ENCODE data around the gene MLLT6.

Gene MLLT6

DNA sequence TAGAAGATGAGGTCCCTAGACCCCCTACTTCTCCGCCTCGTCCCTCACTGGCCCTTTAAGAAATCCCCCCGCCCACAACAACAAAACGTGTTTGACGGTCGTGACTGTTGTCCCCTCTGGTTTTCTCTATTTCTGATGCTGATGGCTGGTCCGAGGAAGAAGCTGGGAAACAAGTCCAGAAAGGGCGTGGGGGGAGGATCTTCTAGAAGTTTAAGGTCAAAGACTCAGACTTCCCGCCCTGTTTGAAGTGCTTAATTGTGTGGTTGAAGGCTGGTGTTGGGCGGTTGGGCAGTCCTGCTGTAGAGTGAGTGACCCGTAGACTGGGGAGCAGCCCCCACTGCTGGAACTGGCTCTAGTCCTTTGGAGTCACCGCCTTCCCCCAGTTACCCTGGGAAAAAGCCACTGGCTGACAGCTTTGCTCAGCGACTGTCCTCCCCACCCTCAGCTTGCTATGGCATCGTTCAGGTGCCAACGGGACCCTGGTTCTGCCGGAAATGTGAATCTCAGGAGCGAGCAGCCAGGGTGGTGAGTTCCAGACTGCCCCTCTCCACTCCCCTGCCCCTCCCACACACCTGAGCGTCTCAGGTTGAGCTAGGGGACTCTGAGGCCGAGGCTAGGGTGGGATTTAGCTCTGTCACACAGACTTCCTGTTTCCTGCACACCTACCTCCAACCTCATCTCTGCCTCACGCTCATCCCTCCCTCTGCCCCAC, 1.6 kb downstream of the MLLT6 start:
- DNase-seq = peak in 2 of 58 donors; percentile 18 to 27

DNA sequence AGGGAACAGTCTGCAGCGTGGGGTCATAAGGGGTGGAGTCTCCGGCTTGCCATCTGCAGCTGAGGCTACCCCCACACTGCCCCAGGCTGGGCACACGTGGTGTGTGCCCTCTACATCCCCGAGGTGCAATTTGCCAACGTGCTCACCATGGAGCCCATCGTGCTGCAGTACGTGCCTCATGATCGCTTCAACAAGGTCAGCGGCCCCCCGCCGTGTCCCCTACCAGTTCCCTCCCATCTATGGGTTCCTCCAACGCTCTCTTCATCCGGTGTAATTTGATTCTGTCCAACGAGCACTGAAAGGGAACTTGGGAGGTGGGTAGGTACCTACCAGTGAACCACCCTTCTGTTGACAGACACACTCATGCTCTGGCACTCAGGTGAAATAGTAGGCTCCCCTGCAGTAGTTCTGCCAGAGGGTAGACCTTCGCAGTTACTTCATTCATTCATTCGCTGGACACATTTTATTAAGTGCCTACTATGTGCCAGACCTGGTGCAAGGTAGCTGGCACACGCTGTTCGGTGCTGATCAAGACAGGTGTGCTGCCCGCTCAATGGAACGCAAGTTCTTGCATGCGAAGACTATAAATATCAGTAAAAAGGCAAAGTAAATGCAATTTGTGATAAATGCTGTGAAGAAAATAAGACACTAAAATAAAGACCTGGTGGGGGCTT, 2.7 kb downstream of the MLLT6 start:
- DNase-seq = no peak

DNA sequence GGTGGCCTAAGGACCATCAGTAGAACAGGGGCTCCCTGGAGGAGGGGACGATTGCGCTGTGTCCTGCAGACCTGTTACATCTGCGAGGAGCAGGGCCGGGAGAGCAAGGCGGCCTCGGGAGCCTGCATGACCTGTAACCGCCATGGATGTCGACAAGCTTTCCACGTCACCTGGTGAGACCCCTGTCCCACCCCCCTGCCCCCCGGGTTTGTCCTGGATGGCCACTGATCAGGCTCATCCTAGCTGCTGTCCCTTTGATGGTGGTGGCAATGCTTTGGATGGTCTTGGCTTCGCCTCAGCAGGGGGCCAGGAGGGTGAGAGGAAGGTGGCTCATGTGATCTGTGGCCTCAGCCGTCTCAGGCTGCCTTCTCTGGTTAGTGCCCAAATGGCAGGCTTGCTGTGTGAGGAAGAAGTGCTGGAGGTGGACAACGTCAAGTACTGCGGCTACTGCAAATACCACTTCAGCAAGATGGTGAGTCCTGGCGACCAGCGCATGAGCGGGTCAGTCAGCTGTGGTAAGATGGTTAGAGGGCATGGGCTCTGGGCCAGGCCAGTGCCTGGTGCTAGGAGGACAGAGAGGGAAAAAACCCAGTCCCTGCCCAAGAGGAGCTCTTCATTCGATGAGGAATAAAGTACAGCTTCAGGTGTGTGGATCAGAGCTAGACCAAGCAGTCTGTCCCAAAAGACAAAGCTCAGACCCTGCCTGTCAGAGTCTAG, 4.2 kb downstream of the MLLT6 start:
- DNase-seq = no peak

DNA sequence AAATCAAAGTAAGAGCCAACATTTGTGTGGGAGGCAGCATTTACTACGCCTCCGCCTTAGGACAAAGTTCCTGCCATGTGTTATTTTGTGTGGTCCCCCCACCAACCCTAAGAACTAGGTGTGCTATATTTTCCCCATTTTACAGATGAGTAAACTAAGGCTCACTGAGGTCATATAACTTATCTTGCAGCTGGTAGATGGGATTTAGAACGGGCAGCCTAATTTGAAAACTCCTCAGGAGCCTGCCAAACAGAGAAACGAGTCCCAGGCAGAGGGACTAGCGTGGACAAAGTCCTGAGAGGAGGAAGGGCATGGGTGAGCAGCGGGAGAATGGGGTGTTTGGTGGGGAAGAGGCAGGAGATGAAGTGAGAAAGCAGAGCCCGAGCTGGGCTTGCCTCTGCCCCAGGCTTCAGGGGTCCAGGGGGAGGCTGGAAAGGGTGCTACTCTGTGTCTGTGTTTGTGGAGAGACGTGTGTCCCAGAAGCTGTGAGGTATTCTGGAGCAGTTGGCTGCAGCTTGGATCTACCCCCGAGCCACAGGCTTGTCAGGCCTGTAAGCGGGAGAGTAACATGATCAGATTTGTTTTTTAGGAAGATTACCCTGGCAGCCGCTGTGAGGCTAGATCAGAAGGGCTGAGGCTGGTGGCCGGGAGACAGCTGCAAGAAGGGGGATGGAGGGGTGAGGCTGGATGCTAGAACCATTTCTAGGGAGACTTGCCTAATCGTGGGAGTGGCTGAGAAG, 5.0 kb downstream of the MLLT6 start:
- DNase-seq = no peak

DNA sequence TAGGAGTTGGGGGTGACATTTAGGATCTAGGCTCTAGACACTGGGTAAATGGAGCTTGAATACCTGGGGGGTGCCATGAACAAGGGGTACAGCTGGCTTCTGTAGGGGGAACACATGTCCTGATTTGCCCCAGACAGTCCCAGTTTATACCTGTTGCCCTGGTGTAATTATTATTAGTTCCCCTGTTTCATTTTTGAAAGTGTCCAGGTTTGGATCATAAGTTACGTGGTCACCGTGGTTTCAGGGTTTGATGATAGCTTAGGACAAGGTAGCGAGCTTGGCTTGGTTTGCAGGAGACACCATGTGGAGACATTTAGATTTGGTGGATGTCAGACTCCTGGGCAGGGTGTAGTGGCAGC, 5.5 kb downstream of the MLLT6 start:
- DNase-seq = no peak

DNA sequence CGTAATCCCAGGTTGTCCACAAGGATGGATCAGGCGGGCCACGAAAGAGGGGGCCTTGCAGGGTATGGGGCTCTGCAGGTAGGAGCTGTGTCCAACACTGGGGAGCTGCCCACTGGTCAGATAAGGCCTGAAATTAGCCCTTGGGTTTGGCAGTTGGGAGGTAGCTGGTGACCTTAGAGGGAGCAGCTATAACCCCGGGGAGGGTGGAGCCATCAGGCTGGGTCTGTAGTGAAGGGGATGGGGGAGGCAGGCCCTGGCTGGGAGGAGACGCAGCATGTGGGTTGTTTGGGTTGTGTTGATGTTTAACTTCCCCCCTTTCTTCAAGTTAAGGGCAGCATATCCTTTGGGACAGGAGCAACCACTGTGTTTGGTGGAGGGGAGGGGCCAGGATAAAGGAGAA, 5.9 kb downstream of the MLLT6 start:
- DNase-seq = no peak

DNA sequence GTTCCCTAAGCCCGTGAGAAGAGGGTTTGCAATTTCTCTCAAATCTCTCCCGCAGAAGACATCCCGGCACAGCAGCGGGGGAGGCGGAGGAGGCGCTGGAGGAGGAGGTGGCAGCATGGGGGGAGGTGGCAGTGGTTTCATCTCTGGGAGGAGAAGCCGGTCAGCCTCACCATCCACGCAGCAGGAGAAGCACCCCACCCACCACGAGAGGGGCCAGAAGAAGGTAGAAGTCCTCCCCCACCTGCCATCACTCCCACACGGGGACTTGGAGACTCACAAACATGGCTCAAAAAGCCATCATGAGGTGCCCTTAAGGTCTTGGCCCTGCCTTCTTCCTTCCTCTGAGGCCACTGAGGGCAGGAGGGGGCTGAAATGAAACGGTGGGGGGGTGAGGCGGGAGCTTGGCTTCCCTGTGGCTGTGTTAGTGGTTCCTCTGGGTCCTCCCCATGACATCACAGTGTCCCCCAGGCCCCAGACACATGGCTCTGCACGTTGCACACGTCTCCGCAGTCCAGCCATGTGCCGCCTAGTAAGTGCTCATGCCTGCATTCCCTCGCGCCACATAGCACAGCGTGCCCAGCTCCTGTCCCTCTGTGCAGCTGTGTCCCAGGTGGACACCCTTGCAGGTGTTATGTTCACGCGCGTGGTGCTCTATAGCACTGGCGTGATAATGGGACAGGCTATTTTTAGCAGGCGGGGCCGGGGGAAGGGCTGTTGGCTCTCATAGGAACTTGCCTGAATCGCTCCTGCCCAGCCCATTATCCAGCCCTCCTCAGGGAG, 6.9 kb downstream of the MLLT6 start:
- DNase-seq = no peak

DNA sequence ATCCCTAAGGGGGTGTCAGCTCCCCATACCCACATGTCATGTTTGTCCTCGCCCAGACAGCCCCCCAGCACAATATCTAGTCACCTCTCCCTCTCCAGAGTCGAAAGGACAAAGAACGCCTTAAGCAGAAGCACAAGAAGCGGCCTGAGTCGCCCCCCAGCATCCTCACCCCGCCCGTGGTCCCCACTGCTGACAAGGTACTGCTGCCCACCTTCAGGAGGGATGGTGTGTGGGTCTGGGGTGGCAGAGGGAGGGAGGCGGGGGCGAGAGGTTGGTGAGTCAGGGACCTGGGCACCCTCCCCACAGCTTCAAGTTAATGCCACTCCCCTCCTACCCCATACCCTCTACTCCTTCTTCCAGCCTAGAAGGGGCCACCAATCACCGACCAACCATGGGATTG, 7.5 kb downstream of the MLLT6 start:
- DNase-seq = no peak

DNA sequence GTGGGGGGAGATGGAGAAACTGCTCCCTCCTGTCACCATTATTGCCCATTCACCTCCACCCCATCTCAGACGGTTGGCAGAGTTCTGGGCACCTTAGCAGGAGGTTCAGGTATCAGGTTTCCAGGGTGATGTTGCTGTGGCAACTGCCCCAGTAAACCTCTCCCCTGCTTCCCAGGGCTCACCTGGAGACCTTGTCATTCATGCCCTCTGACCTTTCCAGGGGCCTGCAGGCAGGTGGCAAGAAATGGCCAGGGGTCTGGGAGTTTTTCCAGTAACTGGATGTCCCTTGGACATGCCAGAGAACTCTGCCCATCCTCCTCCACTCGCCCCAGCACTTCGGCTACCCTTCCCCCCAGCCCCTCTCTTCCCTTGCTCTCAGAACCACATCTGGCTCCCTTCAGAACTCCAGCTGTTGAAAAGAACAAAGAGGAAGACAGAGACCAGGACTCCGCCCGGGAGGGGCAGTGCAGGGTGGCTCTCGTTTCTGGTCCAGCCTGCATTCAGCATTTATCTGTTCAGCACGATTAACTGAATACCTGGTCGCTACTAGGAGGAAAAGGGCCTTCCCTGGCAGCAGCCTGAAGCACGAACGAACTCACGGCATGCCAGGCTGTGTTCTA, 8.5 kb downstream of the MLLT6 start:
- no peak for DNase-seq

DNA sequence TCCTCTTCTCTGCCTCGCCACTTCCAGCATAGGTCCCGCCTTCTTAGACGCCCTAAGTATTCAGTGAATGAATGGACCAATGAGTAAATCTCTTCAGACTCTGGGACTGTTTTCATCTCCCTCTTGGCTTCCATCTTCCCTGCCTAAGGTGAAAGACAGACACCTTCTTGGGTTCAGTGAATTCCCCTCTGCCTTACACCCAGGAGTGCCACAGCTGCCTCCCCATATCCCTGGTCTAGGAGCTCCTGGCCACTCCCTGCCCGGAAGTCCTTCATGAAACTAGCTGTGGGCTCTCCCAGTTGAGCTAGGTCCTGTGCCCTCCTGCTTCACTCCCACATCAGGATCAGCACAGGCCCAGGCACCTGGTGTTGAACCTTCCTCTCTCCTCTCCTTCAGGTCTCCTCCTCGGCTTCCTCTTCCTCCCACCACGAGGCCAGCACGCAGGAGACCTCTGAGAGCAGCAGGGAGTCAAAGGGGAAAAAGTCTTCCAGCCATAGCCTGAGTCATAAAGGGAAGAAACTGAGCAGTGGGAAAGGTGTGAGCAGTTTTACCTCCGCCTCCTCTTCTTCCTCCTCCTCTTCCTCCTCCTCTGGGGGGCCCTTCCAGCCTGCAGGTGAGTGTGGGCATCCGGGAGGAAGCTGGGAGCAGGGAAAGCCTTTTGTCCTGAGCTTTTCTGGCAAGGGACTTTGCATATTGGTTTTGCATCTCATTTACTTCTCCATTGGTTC, 10.3 kb downstream of the MLLT6 start:
- no peak for DNase-seq

DNA sequence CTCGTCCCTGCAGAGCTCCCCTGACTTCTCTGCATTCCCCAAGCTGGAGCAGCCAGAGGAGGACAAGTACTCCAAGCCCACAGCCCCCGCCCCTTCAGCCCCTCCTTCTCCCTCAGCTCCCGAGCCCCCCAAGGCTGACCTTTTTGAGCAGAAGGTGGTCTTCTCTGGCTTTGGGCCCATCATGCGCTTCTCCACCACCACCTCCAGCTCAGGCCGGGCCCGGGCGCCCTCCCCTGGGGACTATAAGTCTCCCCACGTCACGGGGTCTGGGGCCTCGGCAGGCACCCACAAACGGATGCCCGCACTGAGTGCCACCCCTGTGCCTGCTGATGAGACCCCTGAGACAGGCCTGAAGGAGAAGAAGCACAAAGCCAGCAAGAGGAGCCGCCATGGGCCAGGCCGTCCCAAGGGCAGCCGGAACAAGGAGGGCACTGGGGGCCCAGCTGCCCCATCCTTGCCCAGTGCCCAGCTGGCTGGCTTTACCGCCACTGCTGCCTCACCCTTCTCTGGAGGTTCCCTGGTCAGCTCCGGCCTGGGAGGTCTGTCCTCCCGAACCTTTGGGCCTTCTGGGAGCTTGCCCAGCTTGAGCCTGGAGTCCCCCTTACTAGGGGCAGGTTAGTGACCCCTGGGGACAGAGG, 11.4 kb downstream of the MLLT6 start:
- no peak for DNase-seq

DNA sequence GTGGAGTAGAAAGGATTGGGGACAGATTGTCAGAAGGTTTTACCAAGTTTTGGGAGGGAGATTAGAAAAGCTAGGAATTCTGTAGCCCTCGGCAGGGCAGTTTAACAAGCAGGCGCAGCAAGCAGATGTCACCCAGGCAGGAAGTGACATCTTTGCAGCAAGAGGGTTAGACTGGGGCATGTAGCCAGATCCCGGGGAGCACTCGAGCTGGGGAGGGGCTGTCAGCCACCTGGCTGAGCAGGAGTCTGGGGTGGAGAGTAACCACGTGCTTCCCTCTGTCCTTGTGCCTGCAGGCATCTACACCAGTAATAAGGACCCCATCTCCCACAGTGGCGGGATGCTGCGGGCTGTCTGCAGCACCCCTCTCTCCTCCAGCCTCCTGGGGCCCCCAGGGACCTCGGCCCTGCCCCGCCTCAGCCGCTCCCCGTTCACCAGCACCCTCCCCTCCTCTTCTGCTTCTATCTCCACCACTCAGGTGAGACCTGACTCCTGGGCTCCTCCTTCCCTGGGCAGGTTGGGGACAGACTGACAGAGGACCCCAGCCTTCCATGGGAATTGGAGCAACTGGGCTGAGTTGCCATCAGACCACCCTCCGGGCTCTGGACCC, 12.2 kb downstream of the MLLT6 start:
- no peak for DNase-seq

DNA sequence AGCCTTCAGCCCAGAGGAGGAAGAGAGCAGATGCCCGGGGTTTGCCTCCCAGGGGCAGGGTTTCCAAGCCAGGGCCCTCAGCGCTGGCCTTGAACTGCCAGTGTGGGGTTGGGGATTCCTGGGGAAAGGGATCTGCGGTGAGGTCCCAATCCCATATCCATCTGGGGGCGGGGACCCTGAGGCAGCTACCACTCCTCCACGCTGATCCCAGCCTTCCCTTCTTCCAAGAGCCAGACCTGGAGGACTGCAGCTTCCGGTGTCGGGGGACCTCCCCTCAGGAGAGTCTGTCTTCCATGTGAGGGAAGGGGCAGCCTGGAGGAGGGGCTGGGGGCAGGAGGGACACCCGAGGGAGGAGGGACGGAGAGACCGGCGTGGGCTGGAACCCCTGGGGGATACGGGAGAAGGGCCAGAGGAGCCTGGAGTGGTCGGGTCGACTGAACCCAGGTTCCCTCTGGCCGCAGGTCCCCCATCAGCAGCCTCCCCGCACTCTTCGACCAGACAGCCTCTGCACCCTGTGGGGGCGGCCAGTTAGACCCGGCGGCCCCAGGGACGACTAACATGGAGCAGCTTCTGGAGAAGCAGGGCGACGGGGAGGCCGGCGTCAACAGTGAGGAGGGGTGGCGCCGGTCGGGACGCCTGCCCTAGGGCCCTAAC, 14.3 kb downstream of the MLLT6 start:
- no peak for DNase-seq

DNA sequence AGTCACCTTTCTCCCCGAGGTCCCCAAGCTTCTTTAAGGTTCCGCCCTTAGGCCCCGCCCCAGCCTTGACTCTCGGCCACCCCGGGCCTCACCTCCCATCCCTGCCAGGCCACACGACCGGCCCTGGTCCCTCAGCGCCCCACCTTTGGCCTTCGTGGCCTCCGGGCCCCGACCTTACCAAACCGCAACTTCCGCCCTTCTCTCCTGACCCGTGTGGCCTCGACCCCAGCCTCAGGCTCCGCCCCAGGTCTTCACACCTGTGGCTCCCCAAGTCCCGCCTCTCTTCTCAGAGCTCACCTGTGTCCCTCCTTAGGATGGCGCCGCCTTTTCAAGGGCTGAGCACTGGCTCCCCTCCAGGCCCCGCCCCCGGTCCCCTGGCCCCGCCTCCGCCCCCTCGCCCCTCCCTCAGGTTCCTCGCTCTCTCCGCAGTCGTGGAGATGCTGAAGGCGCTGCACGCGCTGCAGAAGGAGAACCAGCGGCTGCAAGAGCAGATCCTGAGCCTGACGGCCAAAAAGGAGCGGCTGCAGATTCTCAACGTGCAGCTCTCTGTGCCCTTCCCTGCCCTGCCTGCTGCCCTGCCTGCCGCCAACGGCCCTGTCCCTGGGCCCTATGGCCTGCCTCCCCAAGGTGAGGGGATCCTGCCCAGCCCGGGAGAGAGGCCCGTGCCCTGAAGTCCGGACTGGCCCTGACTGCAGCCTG, 15.0 kb downstream of the MLLT6 start:
- DNase-seq = peak in 1 of 58 donors; percentile 19

DNA sequence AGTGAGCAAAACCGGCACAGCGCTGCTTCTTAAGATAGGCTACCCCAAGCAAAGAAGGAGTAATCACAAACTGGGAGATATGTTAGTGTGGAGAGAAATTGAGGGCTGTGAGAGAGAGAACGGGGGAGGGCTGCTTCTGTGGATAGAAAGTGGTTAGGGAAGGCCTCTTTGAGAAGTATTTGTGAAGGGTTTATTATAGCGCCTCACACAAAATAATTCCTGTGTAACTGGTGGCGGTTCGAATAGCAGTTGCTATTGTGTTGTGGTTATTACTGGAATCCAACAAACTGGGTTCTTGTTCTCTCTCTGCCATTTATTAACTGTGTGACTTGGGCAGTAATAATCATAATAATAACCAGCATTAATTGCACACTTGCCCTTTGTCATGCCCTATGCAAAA, 15.9 kb downstream of the MLLT6 start:
- DNase-seq = no peak

DNA sequence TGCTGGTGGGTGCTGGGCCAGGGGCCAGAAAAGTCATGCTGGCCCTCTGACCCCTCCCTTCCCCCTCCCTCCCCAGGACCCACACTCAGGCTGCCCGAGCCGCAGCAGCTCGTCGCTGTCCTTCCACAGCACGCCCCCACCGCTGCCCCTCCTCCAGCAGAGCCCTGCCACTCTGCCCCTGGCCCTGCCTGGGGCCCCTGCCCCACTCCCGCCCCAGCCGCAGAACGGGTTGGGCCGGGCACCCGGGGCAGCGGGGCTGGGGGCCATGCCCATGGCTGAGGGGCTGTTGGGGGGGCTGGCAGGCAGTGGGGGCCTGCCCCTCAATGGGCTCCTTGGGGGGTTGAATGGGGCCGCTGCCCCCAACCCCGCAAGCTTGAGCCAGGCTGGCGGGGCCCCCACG, 16.7 kb downstream of the MLLT6 start:
- no peak for DNase-seq

DNA sequence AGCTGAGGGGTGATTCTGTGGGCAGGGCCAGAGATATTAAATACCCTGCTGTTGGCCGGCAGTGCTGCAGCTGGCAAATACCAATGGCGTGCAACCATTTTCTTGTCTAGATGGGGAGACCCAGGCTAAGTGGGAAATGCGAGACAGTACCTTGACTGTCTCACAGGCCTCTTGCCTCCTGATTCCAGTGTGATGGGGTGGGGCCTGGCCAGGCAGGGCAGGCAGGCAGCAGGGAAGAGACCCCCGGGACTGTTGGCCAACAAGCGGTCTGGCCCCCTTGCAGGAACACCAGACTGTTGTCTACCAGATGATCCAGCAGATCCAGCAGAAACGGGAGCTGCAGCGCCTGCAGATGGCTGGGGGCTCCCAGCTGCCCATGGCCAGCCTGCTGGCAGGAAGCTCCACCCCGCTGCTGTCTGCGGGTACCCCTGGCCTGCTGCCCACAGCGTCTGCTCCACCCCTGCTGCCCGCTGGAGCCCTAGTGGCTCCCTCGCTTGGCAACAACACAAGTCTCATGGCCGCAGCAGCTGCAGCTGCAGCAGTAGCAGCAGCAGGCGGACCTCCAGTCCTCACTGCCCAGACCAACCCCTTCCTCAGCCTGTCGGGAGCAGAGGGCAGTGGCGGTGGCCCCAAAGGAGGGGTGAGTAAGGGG, 19.4 kb downstream of the MLLT6 start:
- DNase-seq = peak in 54 of 58 donors; percentile 33 to 93 (median 80)

Measured in anterior cingulate cortex (tissue), 58 donors.